NCI-H82 treated with DMSO at 0.1 percent for 48 hours (cell line): ENCODE results near the gene DHCR24.

Source experiments
- DNase-seq: peaks from one replicate; lab custom pipeline; 2025; ENCODE audit not compliant: unreplicated experiment; lab: John Stamatoyannopoulos, UW

Gene DHCR24

GRCh38 chr1:54865238-54866073 is 21.5 kb downstream of the DHCR24 start:
- DNase-seq = no peak

- no peak for DNase-seq
These were observed 22.4 kb downstream of the DHCR24 start for GRCh38 chr1:54864460-54865208.

GRCh38 chr1:54863267-54863665 is 23.7 kb downstream of the DHCR24 start:
- no peak for DNase-seq

- DNase-seq = no peak
These were observed 25.8 kb downstream of the DHCR24 start for GRCh38 chr1:54861070-54861761.

GRCh38 chr1:54859700-54860391 is 27.1 kb downstream of the DHCR24 start:
- DNase-seq = no peak

GRCh38 chr1:54857746-54858561 is 29.0 kb downstream of the DHCR24 start:
- DNase-seq = no peak

GRCh38 chr1:54857141-54857540 is 29.9 kb downstream of the DHCR24 start:
- DNase-seq = no peak

- no peak for DNase-seq
These were observed 32.5 kb downstream of the DHCR24 start for GRCh38 chr1:54854381-54855020.

- DNase-seq = no peak
These were observed 33.1 kb downstream of the DHCR24 start for GRCh38 chr1:54853793-54854370.

- no peak for DNase-seq
These were observed 33.8 kb downstream of the DHCR24 start for GRCh38 chr1:54853096-54853792.

- DNase-seq = no peak
These were observed 35.0 kb downstream of the DHCR24 start for GRCh38 chr1:54851936-54852524.

GRCh38 chr1:54851406-54851805 is 35.6 kb downstream of the DHCR24 start:
- DNase-seq = no peak

- no peak for DNase-seq
These were observed 36.3 kb downstream of the DHCR24 start for GRCh38 chr1:54850737-54851136.

GRCh38 chr1:54850069-54850730 is 36.8 kb downstream of the DHCR24 start:
- no peak for DNase-seq

- DNase-seq = no peak
These were observed 37.6 kb downstream of the DHCR24 start for GRCh38 chr1:54849219-54850068.

- no peak for DNase-seq
These were observed 38.7 kb downstream of the DHCR24 start for GRCh38 chr1:54848134-54848948.
